VCaP (cell line): ENCODE measurements around the gene ARID3A.

ENCODE experiments used
- H3K27ac ChIP-seq: fragments of 450-650 bp; 2 replicates; pipeline ENCODE4 v1.5.1; 2017
- TF ChIP-seq, protein P1 (sequence below): fragments of 450-650 bp; conservative IDR thresholded peaks from 2 replicates; pipeline ENCODE4 v1.5.1; 2017; ENCODE audit warnings: mild to moderate bottlenecking, moderate library complexity

The ARID3A gene

DNA sequence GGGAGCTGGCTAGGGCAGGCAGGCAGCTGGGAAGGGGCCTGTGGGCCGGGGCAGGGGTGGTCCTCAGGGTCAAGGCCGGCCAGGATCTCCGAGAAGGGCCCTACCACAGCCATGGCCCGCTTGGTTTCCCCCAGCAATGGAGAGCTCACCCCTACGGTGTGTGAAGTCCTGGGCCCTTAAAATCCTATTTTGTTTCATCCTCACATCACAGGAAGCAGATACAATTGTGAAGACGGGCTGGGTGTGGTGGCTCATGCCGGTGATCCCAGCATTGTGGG is 23.8 kb upstream of the ARID3A start:
- H3K27ac ChIP-seq = no peak overlapping the region
- TF ChIP-seq, protein P1, sequence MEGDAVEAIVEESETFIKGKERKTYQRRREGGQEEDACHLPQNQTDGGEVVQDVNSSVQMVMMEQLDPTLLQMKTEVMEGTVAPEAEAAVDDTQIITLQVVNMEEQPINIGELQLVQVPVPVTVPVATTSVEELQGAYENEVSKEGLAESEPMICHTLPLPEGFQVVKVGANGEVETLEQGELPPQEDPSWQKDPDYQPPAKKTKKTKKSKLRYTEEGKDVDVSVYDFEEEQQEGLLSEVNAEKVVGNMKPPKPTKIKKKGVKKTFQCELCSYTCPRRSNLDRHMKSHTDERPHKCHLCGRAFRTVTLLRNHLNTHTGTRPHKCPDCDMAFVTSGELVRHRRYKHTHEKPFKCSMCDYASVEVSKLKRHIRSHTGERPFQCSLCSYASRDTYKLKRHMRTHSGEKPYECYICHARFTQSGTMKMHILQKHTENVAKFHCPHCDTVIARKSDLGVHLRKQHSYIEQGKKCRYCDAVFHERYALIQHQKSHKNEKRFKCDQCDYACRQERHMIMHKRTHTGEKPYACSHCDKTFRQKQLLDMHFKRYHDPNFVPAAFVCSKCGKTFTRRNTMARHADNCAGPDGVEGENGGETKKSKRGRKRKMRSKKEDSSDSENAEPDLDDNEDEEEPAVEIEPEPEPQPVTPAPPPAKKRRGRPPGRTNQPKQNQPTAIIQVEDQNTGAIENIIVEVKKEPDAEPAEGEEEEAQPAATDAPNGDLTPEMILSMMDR = no peak

DNA sequence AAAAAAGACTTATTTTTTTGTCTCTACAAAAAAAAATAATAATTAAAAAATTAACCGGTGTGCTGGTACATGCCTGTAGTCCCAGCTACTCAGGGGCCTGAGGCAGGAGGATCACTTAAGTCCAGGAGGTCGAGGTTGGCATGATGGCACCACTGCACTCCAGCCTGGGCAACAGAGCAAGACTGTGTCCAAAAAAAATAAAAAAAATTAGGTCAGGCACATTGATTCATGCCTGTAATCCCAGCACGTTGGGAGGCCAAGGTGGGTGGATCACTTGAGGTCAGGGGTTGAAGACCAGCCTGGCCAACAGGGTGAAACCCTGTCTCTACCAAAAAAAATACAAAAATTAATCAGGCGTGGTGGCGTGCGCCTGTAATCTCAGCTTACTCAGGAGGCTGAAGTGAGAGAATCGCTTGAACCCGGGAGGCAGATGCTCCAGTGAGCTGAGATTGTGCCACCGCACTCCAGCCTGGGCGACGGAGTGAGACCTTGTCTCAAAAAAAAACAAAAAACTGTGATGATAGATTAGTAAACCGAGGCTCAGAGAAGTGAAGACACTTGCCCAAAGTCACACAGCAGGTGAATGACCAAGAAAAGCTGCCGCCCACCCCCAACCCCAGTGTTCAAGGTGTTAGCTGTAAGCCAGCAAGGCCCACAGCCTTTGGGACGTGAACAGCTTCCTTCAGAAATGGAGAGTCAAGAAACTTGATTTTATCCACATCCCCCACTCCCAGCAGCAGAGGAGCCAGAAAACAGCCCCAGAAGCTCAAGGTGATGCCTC is 23.2 kb upstream of the ARID3A start:
- no peak overlapping the region for H3K27ac ChIP-seq
- TF ChIP-seq, protein P1 = no peak

DNA sequence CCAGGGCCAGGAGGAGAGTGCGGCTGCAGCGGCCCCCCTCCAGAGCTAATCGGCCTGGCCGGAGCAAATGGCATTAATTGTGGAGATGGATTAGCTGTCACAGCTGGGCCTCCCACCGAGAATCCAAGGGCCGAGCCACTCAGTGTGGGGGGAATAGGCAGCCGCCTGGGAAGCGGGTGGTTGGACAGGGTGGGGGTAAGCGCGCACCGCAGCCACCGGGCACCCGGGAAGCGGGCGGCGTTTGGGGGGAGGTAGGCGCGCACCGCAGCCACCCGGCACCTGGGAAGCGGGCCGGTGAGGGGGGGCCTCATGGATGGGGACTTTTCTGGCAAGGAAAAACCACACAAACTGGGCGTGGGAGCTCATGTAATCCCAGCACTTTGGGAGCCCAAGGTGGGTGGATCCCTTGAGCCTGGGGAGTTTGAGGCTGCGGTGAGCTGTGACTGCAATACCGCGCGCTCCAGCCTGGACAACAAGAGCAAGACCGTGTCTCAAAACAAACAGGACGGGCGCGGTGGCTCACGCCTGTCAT is 22.5 kb upstream of the ARID3A start:
- TF ChIP-seq, protein P1 = no peak
- H3K27ac ChIP-seq = no peak overlapping the region

DNA sequence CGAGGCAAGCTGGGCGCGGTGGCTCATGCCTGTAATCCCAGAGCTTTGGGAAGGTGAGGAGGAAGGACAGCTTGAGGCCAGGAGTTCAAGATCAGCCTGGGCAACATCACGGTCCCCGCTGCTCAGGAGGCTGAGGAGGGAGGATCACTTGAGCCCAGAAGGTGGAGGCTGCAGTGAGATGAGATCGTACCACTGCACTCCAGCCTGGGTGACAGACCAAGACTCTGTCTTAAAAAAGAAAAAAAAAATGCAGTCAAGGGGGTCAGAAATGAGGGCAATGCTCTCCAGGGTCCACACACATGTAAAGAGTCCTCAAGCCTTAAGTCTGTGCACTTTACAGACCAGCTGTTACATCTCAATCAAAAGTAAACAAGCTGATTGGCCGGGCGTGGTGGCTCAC is 21.3 kb upstream of the ARID3A start:
- TF ChIP-seq, protein P1 = no peak

DNA sequence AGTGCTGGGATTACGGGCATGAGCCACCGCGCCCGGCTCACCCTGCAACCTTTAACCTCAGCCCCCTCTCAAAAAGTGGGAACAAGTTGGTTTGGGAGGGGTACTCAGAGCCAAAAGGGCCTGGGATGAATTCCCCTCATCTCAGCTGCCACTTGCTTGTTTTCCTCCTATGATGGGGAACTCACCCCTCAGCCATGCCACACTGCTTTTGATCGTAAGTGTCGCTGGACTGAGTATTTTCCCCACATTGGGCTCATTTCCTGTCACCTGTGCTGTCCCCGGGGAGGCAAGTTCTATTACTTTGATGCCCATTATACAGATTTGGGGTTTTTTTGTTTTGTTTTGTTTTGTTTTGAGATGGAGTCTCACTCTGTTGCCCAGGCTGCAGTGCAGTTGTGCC is 19.4 kb upstream of the ARID3A start:
- H3K27ac ChIP-seq = no peak overlapping the region
- TF ChIP-seq, protein P1 = no peak

More for the DNA sequence above, 21.3 kb upstream of the ARID3A start:
- H3K27ac ChIP-seq = no peak overlapping the region

DNA sequence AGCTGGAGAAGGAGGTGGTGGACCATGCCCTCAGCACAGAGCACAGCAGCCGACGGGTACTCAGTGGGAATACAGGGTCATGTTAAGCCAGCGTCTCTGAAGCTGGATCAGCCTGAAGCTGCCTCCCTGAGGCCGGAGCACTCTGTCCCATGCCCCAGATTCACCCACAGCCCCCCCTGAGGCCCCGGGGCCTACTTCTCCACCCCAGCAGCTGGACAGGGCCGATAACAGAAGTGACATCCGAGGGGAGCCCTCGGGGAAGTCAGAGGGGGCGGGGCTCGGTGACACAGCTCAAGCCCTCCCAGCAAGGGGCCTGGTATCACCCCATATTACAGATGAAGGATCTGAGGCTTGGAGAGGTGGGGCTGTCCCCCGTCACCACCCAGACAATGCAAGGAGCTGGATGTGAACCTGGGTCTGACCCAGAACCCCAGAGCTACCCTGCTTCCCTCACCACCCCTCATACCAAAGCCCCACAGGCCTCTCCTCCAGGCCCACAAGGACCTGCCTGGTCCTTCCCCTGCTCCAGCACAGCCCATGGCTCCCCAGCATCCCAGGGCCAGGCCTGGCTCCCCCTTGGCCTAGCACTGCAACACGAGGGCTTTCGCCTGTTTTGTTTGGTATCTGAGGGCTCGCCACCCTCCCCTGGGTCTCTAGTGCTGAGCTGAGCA is 18.5 kb upstream of the ARID3A start:
- no peak overlapping the region for H3K27ac ChIP-seq
- TF ChIP-seq, protein P1 = no peak

DNA sequence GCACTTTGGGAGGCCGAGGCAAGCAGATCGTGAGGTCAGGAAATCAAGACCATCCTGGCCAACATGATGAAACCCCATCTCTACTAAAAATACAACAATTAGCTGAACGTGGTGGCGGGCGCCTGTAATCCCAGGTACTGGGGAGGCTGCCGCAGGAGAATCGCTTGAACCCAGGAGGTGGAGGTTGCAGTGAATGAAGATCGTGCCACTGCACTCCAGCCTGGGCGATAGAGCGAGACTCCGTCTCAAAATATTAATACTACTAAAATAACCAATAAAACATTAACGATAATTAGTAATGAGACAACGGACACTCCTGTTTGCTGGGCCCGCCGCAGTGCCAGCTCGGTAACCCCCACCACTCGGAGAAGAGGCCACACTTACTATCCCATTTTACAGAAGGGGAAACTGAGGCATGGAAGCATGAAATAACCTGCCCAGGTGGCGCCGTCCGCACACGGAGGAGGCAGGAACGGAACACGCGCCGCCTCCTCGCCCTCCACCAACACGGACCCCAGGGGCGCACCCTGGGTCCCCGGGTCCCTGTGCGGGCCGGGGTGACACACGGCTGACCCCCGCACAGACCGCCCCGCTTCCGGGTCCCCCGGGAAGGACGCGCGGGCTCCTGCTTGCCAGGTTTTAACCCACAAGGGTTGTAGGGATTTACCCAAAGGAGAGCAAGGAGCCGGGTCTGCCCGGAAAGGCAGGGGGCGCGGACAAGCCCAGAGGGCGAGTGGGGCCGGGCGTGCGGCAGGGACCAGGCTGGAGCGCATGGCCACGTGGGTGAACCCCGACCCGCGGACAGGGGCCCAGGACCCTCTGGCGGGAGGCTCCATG is 14.4 kb upstream of the ARID3A start:
- no peak overlapping the region for H3K27ac ChIP-seq
- TF ChIP-seq, protein P1 = no peak
